Measurements from ENCODE around the gene CMTM4. TPM values are rescaled to one million over a fixed set of nuclear protein-coding genes. Genes with fewer than 3 reads are reported as not detected.
"Not testable (repeated sequence)": the region's sequence is repeated elsewhere in the genome, so short reads cannot be mapped to it uniquely, and the experiment has no call there.

Gene CMTM4
- total RNA-seq, 6 experiments from 2014 or later, result 5.1 to 14.8 (median 8.0) TPM

- Histone ChIP-seq H3K4me1 (peaks cover 0 to 18% (median 8%) of the 10 kb centered on the region in 4 donors), H3K27ac (peak overlapping the region in 1 of 3 donors; percentile 64), H3K4me3 (no peak overlapping the region), H3K9me3 (no peaks in the 10 kb centered on the region), H3K36me3 (no peaks in the 10 kb centered on the region), H3K27me3 (no peaks in the 10 kb centered on the region)
- intact Hi-C loops (cut with DNase I), result no loop called here
- no peak for ATAC-seq
- TF ChIP-seq POLR2A (IDR thresholded peaks at IDR 0.05) (no peak), CTCF (IDR thresholded peaks at IDR 0.05) (no peak)
- 69% methylated on average over 6 of the region's 6 CpGs for whole genome bisulfite sequencing (ENCODE audit: insufficient coverage, low coverage, low lambda C conversion rate, missing lambda C conversion rate)
- DNase-seq, result no peak
Observed at GRCh38 chr16:66689282-66689681, 7.3 kb downstream of the CMTM4 start.

- no peak overlapping the region for H3K4me3 ChIP-seq
- DNase-seq, result no peak
- ATAC-seq, result peak; percentile 62 to 70 (median 64)
- H3K36me3 ChIP-seq, result no peaks in the 10 kb centered on the region
- intact Hi-C loops (cut with DNase I), result no loop called here
- no peak overlapping the region for H3K27ac ChIP-seq
- 81% methylated on average over 9 of the region's 9 CpGs for WGBS (ENCODE audit: insufficient coverage, low coverage, low lambda C conversion rate, missing lambda C conversion rate)
- no peaks in the 10 kb centered on the region for H3K9me3 ChIP-seq
- H3K27me3 ChIP-seq, result no peaks in the 10 kb centered on the region
- H3K4me1 ChIP-seq, result peaks cover 0 to 18% (median 5%) of the 10 kb centered on the region in 4 donors
- TF ChIP-seq POLR2A (IDR thresholded peaks at IDR 0.05) (no peak), CTCF (IDR thresholded peaks at IDR 0.05) (no peak)
Observed at GRCh38 chr16:66687906-66688625, 8.5 kb downstream of the CMTM4 start.

GRCh38 chr16:66685501-66686115, 10.9 kb downstream of the CMTM4 start:
- H3K36me3 ChIP-seq; ATAC-seq; intact Hi-C loops (cut with DNase I); H3K9me3 ChIP-seq; H3K27ac ChIP-seq; DNase-seq; H3K27me3 ChIP-seq; H3K4me3 ChIP-seq: not testable (repeated sequence)
- WGBS (ENCODE audit: insufficient coverage, low coverage, low lambda C conversion rate, missing lambda C conversion rate), result 84% methylated on average over 5 of the region's 14 CpGs
- peaks cover 0 to 13% (median 3%) of the 10 kb centered on the region in 4 donors for H3K4me1 ChIP-seq

GRCh38 chr16:66682271-66682670, 14.3 kb downstream of the CMTM4 start:
- no peaks in the 10 kb centered on the region for H3K36me3 ChIP-seq
- H3K4me1 ChIP-seq, result no peaks in the 10 kb centered on the region
- no peaks in the 10 kb centered on the region for H3K27me3 ChIP-seq
- H3K27ac ChIP-seq, result no peak overlapping the region
- no peak for ATAC-seq
- 85% methylated on average over 1 of the region's 1 CpG for WGBS (ENCODE audit: insufficient coverage, low coverage, low lambda C conversion rate, missing lambda C conversion rate)
- TF ChIP-seq POLR2A (IDR thresholded peaks at IDR 0.05), result no peak
- TF ChIP-seq CTCF (IDR thresholded peaks at IDR 0.05), result no peak
- DNase-seq, result no peak
- H3K9me3 ChIP-seq, result no peaks in the 10 kb centered on the region
- H3K4me3 ChIP-seq, result no peak overlapping the region
- intact Hi-C loops (cut with DNase I), result no loop called here

GRCh38 chr16:66681676-66682075, 14.9 kb downstream of the CMTM4 start:
- H3K27me3 ChIP-seq, result no peaks in the 10 kb centered on the region
- WGBS (ENCODE audit: insufficient coverage, low coverage, low lambda C conversion rate, missing lambda C conversion rate), result 100% methylated on average over 3 of the region's 4 CpGs
- no peak overlapping the region for H3K4me3 ChIP-seq
- no peak overlapping the region for H3K27ac ChIP-seq
- DNase-seq (peak in 1 of 3 donors; percentile 6), ATAC-seq (no peak)
- TF ChIP-seq CTCF (IDR thresholded peaks at IDR 0.05) (no peak), POLR2A (IDR thresholded peaks at IDR 0.05) (no peak)
- no peaks in the 10 kb centered on the region for H3K36me3 ChIP-seq
- no peaks in the 10 kb centered on the region for H3K9me3 ChIP-seq
- intact Hi-C loops (cut with DNase I), result no loop called here
- no peaks in the 10 kb centered on the region for H3K4me1 ChIP-seq
